Left colon (tissue), 2 donors: ENCODE results near the gene KCNIP3. TPM values are rescaled to one million over a fixed set of nuclear protein-coding genes. Genes with fewer than 3 reads are reported as not detected.
A peak's percentile ranks its signal among the peaks of the same experiment; 100 is the strongest.

Experiments used
- ATAC-seq: fragments of 200-7000 bp; cut with Tn5 transposase; one replicate; pipeline ENCODE4 v1.9.1; 2020; ENCODE audit warnings: mild to moderate bottlenecking, moderate library complexity
- DNase-seq, 2 donors: peaks; one replicate each; pipeline ENCODE4 v3.0.0-alpha.2; 2020
- intact Hi-C, 2 donors: fragments of 100-400 bp; cut with DNase I in 1 of 2; cut with micrococcal nuclease in 1 of 2; formaldehyde crosslinking; loops; one replicate each; pipeline versions ENCODE4 v1.11.2 to v1.14.0; 2022; cut with DNase I, micrococcal nuclease
- total RNA-seq, 2 donors: library from RNA; stranded (reverse); fragmentation: NEBNext Ultra II Directional; extraction: Animal tissue kit (Norgen Biotek cat#: 25700); gene quantifications; one replicate each; pipeline ENCODE4 v1.2.1, GENCODE V29; 2021
- donor health status: DM: no; HTN: no; CAD: no.
- donor health status: DM: yes; HTN: yes; CAD: no.

Gene KCNIP3
- total RNA-seq, 2 donors from 2014 or later, result 3.0 to 4.7 TPM

DNA sequence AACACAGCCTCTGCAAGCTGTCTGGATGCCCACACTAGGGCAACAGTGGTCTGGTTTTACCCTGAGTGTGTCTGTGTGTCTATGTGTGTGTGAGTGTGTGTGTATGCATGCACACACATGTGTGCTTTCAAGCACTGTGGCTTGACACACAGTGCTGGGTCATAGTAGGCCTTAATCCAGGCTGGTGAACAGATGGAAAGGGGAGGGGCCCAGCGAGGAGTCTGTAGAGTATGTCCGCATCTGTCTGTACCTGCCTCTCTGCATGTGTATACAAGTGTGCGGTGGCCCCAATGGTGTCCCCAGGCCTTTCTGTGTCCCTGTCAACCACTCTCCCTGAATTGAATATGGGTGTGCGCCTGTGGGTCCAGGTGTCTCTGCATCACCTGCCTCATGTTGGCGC, 9.3 kb upstream of the KCNIP3 start:
- ATAC-seq, result no peak
- no peak for DNase-seq
- intact Hi-C loops, result no loop called here

DNA sequence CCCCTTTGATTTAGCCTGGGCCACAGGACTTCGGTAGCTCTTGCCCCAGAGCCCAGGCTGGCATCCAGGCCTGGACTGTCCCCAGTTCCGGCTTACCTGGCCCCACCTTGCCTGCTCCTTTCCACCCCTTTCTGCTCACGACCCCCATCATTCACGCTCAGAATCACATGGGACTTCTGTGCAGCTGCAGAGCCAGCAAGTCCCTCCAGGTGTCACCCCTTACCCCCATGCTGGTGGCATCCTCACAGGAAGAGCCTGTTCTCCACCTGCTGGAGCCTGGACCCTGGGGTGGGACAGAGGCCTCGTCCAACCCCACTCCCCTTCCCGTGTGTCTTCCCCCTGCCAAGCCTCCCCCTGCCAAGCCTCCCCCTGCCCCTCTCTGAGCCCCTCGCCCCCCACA, 7.9 kb upstream of the KCNIP3 start:
- intact Hi-C loops, result no loop called here
- peak; percentile 19 for ATAC-seq

DNA sequence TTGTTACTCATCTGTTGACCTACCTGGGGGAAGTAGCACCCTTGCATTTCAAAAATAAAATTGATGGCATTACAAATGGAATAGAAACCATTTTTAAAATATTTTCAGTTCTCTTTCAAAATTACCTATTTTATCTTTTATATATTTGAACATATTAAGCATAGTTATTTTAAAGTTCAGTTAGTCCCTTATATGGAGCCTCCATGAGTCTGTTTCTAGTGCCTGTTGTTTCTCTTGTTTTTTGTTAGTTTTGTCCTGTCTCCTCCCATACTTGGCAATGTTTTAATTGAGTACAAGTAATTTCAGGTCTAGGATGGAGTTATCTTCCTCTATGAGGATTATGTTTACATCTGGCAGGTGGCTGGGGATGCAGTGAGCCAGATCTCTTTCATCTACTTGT, 5.9 kb upstream of the KCNIP3 start:
- intact Hi-C loops, result no loop called here
- DNase-seq (no peak), ATAC-seq (no peak)

More for the DNA sequence above, 7.9 kb upstream of the KCNIP3 start:
- DNase-seq, result no peak

DNA sequence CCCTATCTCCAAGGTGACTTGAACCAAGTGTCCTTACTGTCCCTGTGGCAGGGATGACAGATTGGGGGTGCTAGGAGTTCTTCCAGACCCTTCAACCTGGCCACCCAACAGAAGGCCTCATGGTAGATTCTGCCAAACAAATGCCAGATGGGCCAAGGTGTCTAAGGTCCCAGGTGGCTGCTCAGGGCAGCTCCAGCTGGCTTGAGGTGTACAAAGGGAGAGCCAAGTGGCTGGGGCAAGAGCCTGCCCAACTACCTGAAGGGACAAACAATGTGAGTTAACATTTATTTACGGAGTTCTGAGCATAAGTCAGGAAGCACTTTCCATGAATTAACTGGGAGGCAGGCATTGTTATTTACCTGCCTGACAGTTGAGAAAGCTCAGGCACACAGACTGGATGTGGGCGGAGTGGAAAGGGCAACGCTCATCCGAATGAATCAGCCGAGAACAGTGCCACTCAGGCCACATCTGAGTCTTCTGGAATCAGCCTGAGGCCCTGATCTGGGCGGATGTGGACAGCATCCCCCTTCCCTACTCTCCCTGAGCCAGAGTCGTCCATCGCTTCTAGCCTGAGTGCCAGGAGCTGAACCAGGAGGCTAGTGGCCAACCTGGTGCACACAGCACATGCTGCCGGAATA, 4.4 kb upstream of the KCNIP3 start:
- DNase-seq, result no peak
- intact Hi-C loops, result no loop called here
- ATAC-seq, result no peak

DNA sequence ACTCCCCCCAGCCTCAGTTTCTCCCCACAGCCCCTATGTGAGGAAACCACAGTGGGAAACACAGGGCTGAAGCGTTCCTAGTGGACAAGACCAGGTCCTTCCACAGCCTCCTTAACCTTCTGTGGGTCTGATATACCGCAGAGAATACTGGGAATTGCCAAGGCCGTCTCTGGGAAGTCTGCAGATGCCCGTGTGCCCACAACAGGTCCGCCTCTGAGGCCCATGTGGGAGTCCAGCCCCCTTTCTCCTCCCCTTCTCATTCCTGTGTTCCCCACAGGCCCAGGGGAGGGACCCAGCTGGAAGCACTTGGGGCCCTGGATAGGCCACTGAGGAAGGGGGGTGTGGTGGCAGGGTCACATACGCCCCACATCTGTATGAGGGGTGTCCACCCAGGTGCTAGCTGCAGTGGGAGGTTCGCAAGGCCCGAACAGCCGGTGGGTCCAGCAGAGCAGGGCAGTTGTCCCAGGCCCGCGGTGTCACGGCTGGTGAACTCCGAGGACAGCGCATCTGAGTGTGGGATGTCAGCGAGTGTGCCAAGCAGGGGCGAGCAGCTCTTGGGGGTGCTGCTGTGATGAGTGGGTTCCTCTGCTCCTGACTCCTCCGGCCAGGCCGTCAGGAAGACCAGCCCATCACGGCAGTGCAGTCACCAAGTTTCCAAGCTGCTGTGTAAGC, 2.4 kb upstream of the KCNIP3 start:
- intact Hi-C loops, result no loop called here

DNA sequence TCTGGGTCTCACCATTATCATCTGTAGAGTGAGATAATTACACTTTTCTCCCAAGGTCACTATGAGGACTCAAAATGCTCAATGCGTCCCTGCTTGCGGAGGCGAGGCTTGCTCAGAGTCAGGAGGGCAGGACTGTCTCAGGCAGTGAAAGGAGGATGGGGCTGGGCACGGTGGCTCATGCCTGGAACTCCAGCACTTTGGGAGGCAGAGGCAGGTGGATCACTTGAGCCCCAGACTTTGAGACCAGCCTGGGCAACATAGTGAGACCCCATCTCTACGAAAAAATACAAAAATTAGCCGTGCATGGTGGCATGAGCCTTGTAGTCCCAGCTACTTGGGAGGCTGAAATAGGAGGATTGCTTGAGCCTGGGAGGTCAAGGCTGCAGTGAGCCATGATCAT, 1.8 kb upstream of the KCNIP3 start:
- DNase-seq (no peak), ATAC-seq (no peak)
- intact Hi-C loops, result no loop called here

More for the DNA sequence above, 2.4 kb upstream of the KCNIP3 start:
- DNase-seq (no peak), ATAC-seq (no peak)

DNA sequence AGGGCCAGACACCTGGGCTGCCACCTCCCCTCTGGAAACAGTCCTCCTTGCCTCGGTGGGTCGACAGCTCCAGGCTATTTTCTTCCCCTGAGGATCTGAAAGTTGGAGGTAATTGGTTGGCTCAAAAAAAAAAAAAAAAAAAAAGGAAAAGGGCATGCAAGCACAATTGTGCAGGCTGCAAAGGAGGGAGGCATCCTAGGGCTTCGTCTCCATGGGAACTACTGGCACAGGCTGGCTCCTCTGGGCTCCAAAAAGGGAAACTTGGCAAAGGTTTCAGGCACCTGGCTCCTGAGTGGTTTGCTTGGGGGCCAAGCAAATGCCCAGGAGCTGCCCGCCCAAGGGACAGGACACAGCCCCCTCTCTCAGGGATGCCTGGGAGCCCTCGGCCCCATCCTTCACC, 1.1 kb upstream of the KCNIP3 start:
- ATAC-seq (no peak), DNase-seq (no peak)
- intact Hi-C loops, result no loop called here

DNA sequence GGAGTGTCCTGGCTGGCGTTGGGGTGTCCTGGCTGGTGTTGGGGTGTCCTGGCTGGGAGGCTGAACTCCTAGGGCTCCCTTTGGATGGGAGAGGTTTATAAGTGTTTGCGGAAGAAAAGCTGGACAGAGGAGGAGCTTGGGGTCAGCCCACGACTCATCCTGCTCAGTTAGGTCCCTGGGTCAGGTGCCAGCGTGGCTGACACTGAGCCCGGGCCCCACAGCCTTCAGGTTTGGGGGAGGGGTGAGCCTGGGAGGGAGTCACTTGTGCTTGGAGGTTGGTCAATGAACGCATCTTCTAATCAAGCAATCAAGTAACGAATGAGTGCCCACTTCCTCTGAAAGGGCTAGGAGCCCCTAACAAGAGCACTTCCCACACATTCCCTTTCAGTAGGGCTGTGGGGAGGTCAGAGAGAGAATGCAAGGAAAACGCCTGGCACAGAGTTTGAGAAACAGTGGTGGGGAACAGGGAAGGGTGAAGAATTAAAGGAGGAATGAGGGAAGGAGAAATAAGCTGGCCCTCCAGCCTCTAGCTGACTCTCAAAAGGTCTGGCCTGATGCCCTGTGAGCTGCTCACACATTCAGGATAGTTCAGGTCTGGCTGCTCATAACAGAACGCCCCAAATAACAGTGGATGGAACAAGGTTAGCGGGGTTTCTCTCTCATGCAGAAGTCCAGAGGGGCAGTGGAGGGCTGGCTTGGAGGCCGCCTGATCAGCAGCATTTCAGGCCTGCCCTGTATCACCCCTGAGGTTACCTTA, 670 bp downstream of the KCNIP3 start:
- DNase-seq (no peak), ATAC-seq (no peak)
- intact Hi-C loops, result no loop called here

DNA sequence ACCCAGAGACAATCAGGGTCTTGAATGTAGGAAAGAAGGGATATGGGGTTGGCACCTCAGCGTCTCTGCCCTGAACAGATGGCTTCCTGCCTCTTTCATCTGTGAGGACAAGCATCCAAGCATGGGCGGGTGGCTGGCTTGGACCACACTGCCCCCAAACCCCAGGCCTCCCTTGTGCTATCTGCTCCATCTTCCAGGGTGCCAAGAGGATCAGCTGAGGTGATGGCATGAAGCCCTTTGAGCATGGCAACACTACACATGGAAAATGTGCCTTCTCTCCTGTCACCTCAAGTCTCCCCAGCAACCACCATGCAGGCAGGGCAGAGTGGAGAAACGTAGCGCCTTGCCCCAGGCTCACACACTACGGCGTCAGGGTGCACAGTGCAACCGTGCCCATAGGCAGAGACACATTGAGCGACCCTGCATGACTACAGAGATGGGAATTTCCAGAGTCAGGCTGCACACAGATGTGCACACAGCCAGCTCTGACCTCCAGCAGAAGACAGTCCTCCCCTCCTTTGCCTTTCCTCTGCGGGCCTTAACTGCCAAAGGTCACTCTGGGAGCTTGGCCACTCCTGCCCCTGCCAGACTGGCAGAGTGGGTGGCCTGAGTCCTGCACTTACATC, 1.5 kb downstream of the KCNIP3 start:
- ATAC-seq (no peak), DNase-seq (no peak)
- intact Hi-C loops, result no loop called here

DNA sequence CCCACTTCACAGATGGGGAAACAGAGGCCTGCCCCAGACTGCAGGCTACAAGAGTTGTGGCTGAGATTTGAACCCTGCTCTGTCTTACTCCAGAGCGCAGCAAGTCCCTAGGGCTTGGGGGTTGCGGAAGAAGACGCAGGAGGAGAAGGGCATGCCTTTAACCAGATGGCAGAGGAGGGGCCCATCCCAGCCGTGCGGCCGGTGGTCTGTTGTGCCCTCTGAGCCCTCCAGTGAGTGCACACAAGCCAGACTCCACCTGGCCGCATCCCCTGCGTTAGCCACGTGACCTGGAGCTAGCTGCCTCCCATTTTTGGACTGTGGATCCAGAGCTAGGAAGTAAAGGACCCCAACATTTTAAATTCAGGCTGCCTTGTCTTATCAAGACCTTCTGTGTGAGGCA, 2.8 kb downstream of the KCNIP3 start:
- no peak for DNase-seq
- no peak for ATAC-seq
- intact Hi-C loops, result no loop called here

DNA sequence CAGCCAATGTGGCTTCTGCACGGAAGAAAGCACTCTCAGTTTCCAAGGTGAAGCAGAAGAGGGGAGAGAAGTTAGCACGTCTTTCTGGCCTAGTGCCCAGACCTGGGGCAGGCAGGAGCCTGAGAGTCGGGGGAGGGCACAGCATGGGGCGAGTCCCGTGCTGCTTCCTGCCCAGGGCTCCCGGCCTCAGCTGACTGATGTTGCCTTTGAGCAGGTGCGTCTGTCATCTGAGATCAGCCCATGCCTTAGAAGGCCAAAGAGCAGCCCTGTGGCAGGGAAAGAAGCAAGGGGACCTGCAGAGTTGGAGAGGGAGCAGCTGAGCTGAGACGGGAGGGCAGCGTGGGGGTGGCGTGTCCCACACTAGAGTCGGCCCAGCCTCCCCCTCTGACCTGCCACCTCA, 3.3 kb downstream of the KCNIP3 start:
- DNase-seq (peak in 1 of 2 donors; percentile 31), ATAC-seq (peak; percentile 49)
- intact Hi-C loops, result no loop called here

DNA sequence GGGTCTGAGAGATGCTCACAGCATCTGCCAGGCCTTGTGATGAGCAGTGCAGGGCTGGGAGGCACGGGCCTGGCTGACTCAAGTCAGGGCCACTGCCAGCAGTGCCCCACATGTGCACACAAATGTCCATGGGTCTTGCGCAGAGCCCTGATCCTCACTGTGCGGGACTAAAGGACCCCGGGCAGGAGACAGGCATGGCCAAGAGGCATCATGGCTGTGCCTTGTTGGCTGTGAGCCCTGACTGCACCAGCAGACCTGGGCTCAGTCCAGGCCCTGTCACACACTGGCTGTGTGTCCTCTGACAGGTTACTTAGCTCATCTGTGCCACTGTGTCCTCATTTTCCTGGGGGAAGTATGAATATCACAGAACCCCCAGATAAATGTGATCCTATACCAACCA, 4.0 kb downstream of the KCNIP3 start:
- no peak for ATAC-seq
- intact Hi-C loops, result no loop called here
- DNase-seq, result no peak

DNA sequence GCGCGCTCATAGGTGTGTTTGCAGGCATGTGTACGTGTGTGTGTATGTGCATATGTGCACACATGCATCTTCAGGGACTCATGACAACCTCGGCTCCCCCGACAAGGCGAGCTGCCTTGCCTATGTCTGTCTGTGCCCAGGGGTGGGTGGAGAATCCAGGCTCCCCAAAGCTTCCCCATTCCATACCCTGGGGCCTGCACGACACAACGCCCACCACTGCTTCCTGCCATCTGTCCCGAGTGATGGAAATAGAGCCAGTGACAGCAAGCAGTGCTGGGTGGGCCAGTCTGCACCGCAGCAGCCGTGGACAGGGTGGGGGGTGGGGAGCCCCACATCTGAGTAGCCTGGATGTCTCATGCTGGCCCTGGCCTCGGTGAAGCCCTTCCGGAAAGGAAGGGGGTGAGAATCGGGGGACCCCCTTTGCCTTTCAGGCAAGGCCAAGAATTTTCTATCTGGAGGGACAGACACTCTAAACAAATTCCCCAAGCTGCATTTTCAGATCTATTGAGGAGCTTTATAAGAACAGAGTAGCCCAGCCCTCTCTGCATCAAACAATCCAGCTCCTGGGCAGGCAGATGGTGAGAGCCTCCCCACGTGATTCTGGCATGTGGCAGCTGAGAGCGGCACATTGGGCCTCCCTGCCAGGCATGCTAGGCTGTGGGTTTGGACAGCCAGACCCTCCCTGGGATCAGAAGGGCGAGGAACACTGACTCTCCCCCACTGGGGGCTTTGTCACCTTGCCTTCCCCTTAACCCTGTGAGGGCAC, 4.9 kb downstream of the KCNIP3 start:
- no peak for DNase-seq
- intact Hi-C loops, result no loop called here
- no peak for ATAC-seq

DNA sequence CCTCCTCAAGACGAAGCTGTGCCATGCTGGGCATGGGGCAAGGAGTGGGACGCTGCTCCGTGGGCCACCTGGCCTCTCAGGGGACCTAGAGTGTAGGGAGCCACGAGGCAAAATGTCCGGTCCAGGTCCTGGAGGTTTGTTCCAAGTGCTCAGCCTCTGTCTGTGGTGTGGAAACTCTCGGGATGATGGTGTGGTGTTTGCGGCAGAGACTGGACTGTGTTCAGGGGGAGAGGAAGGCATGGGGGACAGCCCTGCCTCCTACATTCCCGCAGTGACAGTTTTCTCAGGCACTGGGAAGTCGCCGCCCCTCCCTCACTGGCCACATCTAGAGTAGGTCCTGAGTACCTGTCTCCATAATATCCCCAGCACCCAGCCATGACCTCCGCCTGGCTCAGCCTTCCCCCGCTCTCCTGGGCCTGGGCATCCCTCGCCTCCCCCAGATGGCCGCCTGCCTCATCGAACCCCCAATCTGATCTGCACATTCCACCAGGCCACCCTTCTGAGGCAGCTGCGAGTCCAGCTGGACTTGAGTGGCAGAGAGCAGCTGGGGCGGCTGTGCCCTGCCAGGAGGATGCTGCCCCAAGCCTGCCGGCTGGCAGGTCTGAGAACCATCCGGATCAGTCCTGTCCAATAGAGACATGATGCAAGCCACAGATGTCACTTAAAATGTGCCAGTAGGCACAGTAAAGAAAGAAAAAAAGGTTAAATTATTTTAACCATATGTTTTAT, 6.2 kb downstream of the KCNIP3 start:
- intact Hi-C loops, result no loop called here
- DNase-seq, result no peak
- no peak for ATAC-seq

DNA sequence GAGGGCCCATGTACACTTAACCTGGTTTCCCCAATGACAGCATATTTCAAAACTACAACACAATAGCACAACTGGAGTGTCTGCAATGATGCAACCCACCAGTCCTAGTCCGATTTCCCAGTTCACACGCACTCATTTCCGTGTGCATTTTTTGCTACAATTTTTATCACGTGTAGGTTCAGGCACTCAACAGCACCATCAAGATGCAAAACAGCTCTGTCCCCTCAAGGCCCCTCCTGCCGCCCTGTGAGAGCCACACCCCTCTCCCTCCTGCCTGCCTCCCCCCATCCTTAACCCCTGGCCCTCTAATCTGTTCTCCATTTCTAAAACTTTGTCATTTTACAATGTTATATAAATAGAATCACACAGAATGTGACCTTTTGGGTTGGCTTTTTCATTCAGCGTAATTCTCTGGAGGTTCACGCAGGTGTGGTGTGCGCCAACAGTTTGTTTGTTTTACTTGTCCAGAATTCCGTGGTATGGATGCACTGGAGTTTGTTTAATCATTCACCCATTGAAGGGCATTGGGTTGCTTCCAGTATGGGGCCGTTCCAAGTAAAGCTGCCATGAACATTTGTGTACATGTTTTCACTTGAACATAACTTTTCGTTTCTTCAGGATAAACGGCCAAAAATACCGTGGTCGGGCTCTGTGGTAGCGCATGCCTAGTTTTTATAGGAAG, 8.4 kb downstream of the KCNIP3 start:
- ATAC-seq, result peak; percentile 79
- DNase-seq, result peak; percentile 23 to 52
- intact Hi-C loops, result no loop called here

DNA sequence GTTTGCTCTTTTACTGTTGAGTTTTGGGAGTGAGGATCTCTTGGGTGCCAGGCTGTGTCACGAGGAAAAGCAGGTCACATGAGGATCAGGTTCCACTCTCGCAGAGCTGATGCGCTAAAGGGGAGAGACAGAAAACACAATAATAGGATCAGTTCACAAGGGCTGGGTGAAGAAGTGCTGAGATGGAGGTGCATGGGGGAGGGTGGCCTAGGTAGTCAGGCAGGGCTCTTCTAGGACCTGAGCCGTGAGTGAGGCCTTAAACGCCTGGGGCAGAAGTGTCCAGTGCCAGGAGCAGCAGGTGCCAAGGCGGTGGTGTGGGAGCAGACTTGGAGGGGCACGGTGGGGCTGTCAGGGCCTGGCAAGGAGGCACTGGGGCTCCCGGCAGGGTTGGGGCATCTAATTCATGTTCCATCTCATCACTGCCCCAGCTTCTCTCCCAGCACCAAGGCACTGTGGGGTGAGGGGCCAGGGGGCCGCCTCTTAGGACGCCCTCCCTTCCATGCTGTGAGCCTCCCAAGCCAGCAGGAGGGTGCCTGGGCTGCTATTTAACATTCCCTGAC, 9.3 kb downstream of the KCNIP3 start:
- intact Hi-C loops, result no loop called here
- ATAC-seq, result no peak

DNA sequence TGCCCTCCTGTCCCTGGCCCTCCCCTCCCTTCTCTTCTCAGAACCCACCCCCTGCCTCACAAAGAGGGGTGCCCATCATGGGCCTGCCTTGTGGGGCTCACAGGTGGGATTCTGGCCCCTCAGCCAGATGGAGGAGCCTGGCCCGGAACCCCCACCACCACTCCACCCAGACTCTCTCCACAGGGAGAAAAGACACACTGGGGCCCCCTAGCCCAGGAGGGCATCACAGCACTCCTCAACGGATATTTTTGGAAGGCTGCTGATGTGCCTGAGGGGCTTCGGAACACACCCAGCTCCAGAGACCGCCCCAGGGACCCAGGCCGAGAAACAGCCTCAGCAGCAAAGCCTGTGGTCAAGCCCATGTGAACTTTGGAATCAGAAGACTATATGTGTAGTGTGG, 9.9 kb downstream of the KCNIP3 start:
- intact Hi-C loops, result no loop called here
- no peak for ATAC-seq
- DNase-seq, result no peak

More for the DNA sequence above, 9.3 kb downstream of the KCNIP3 start:
- no peak for DNase-seq

DNA sequence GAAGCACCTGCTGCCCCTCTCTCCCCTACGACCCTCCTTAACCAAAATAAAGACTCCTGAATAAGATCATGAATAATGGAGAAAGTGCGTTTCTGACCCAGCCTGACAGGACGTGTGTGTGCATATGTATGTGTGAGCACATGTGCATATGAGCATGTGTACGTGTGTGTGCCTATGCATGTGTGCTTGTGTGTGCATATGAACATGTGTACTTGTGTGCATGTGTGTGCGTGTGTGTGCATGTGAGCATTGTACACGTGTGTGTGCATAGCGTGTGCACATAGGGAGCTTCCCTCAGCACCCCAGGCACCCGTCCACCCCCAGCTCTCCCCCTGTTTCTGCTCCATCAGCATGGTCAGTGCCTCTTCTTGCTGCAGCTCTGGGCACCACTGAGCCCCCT, 10.7 kb downstream of the KCNIP3 start:
- DNase-seq, result no peak
- intact Hi-C loops, result no loop called here
- no peak for ATAC-seq
